ENCODE results near the gene ZNF276.

DNA sequence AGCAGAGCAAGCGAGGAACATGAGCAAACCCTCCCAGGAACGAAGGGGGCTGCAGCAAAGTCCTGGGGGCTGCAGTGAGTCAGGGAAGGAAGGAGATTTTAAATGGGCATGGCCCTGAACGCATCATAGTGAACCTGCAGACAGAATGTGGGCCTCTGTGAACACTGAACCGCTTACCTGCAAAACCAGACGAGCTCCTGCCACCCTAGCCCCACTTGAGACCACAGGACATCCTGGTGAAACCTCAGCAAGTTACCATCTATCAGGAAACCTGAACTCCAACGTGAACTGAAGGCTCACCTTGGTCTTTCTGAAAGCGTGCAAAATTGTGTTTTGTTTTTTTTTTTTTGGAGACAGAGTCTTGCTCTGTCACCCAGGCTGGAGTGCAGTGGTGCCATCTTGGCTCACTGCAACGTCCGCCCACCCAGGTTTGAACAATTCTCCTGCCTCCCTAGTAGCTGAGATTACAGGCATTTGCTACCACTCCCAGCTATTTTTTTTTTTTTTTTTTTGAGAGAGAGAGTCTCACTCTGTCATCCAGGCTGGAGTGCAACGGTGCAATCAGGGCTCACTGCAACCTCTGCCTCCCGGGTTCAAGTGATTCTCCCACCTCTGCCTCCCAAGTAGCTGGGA is 64.3 kb downstream of the ZNF276 start:
- TF ChIP-seq, protein P1, sequence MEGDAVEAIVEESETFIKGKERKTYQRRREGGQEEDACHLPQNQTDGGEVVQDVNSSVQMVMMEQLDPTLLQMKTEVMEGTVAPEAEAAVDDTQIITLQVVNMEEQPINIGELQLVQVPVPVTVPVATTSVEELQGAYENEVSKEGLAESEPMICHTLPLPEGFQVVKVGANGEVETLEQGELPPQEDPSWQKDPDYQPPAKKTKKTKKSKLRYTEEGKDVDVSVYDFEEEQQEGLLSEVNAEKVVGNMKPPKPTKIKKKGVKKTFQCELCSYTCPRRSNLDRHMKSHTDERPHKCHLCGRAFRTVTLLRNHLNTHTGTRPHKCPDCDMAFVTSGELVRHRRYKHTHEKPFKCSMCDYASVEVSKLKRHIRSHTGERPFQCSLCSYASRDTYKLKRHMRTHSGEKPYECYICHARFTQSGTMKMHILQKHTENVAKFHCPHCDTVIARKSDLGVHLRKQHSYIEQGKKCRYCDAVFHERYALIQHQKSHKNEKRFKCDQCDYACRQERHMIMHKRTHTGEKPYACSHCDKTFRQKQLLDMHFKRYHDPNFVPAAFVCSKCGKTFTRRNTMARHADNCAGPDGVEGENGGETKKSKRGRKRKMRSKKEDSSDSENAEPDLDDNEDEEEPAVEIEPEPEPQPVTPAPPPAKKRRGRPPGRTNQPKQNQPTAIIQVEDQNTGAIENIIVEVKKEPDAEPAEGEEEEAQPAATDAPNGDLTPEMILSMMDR (IDR thresholded peaks at IDR 0.05), result no peak
- TF ChIP-seq POLR2A (IDR thresholded peaks at IDR 0.05), result no peak
